PFSK-1 (cell line): ENCODE data around the gene DPF3.

ENCODE experiments used
- POLR2AphosphoS5 ChIP-seq: IDR thresholded peaks from 2 replicates; pipeline ENCODE4 v1.6.1; 2012; ENCODE audit warnings: low read depth, mild to moderate bottlenecking, control low read depth, low read length, moderate library complexity
- REST ChIP-seq, 2 experiments: IDR thresholded peaks; 2 replicates each; pipeline versions ENCODE4 v1.6.1 to v1.8.0; 2011 to 2012; ENCODE audit warnings: low read depth in 2 of 2, low read length in 2 of 2, control low read depth in 1 of 2, inconsistent platforms in 1 of 2, mild to moderate bottlenecking in 1 of 2, moderate library complexity in 1 of 2; ENCODE audit not compliant: insufficient read depth in 1 of 2
- SIN3A ChIP-seq: IDR thresholded peaks from 2 replicates; pipeline ENCODE4 v1.6.1; 2012; ENCODE audit warnings: mild to moderate bottlenecking, low read length, moderate library complexity, borderline replicate concordance; ENCODE audit not compliant: insufficient read depth
- TAF1 ChIP-seq: IDR thresholded peaks from 2 replicates; pipeline ENCODE4 v1.6.1; 2012; ENCODE audit warnings: low read length, control low read depth, borderline replicate concordance; ENCODE audit not compliant: insufficient read depth

- TF ChIP-seq REST (IDR thresholded peaks at IDR 0.05; ENCODE audit: insufficient read depth in 1 of 2, low read depth in 2 of 2, low read length in 2 of 2), result no peak
- no peak for TF ChIP-seq POLR2AphosphoS5
- TF ChIP-seq SIN3A, result no peak
- TF ChIP-seq TAF1, result no peak
These were observed 38.0 kb downstream of the DPF3 start for GRCh38 chr14:72855913-72856312.
